T-helper 9 cell (primary cell): Measurements from ENCODE around the gene KLC4.
"Not testable (repeated sequence)": the region's sequence is repeated elsewhere in the genome, so short reads cannot be mapped to it uniquely, and the experiment has no call there.

Experiments
- DNase-seq: peaks from one replicate; pipeline ENCODE4 v3.0.0-alpha.2; 2020

KLC4 gene

DNA sequence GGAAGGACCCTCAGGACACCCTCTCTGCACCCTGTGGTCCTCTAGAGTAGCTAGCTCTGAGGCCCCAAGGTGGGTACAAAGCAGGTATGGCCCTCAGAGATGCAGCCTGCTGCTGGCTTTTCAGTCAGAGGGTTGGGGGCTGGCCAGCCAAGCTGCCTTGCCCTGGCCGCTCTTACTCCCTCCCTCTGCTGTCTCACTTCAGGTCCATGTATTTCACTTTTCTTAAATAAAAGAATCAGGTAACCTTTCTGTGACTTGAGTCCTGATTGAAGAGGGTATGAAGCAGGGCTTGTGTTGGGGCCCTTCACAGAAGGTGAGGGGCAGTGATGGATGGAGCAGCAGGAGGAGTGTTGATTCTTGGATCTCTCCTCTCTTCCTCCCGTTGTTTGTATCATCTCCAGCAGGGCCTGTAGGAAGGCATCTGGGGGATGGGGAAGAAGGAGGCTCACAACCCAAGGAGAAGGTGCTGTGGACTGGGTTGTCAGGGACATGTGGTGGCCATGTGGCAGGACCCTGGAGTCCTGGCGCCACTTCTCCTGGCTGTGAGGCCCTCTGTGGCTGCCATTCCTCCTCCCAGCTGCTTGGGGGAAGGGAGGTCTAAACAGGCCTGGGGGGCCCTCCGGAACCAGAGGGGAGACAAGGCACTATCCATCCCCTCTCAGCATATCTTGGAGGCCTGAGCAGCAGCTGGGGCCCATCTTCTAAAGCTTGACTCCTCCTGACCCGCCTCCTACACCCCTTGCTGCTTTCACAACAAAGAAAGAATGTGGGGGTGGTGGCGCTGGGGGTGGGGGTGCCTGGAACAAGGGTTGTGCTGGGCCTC, 15.6 kb downstream of the KLC4 start:
- no peak for DNase-seq

DNA sequence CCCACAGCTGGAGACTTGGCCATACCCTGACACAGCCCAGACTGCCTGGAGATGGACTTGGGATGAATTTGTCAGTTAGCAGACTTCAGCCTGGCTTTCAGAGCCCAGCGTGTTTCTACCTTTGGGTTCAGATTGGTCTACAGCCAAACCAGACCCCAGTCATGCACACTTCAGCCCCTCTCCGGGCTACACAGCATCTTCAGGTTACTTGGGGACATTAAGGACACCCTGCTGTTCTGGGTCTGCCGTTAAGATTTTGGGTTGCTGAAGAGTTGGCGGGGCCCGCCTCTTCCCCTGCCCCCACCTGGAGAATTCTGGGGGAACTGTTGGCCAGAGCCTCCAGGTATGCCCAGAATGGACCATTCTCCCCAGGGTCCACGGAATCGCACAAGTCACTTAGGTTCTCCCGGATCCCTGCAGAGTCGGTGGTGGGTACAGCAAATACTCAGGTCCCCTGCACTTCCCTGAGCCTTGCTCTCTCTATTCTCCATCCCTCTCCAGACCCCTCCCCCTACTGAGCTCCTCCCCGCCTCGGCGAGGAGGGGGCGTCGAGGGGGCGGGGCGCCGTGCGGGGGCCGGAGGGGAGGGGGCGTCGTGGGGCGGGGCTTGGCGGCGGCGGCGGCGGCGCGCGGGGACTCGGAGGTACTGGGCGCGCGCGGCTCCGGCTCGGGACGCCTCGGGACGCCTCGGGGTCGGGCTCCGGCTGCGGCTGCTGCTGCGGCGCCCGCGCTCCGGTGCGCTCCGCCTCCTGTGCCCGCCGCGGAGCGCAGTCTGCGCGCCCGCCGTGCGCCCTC, 16.4 kb downstream of the KLC4 start, which contains the start of gene PTK7:
Gene PTK7 (plus strand): TSS at position 645 of the 794 bp plus-strand sequence. CDS start 175 bp downstream, outside the sequence.
- DNase-seq, result no peak

DNA sequence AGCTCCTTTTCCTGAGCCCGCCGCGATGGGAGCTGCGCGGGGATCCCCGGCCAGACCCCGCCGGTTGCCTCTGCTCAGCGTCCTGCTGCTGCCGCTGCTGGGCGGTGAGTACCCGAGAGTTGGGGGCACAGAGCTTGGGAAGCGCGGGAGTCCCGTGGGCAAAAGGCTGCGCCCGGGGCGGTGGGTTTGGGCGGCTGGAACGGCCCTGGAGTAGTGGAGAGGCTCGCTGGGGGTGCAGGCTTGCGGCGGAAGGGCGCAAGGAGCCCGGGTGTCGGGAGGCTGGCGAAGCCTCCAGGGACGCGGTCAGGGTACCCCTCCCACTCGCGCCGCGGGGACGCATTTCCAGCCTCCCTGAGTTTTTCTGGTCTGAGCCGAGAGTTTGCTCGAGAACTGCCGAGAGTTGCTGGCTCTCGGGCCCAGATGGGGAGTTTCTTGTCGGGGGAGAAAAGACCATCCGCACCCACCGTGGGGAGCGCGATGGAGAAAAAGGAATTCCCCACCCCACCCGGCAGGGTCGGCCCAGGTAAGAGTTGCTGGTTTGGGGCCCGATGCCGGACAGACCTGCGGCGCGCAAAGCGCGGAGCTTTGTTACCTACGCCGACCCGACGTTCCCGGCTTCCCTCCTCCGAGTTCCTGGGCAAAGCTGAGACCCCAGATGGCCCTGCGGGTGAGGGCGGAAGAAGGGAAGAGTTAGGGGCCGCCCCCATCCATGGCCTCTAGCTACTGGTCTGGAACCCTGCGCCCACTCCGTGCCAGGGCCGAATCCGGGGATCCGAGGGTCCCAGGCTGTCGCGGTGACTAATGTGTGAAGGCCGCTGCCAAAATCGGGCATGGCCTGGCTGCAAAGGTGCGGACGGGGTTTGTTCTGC, 17.3 kb downstream of the KLC4 start:
- no peak for DNase-seq

DNA sequence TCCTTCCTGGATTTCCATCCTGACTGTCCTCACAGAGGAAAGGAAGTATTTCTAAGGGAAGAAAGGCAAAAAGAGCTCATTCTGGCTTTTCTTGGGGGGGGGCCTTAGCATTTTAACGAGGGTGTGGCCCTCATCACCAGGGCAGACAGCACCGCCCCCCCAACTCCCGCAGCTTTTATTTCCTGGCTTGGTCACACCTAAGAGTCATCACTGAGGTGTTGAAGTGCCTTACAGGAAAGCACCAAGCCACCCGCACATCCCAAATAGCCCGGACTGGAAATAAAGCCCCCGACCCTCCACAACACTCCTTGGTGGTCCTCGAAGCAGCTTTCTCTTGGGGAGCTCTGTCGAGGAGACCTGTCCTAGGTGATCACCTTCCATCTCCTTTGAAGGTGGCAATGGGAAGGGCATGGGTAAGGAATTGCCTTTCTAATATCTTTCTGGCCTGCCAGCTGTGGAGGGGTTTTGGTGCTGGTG, 17.9 kb downstream of the KLC4 start:
- no peak for DNase-seq

DNA sequence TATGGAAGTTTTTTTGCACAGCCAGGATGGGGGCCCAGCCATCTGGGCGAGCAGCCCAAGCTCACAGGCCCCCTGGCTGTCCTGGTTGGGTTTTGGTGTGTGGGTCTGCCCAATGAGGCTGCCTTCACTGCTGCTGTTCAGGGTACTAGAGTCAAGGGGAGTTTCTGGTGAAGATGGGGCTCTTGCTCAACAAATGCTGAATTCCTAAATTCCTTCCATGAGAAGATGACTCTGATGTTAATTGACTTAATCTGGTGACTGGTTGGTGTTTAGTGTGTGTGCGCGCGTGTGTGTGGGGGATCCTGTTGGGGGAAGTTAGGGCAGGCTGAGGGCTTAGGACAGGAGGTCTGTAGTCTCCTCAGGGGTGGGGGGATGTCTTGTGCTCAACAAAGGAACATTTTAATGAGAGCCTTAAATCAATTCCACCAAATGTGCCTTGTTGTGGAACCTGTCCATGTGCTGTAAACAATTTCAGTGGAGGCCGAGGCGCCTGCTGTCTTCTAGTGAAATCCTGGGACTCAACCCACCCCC, 18.6 kb downstream of the KLC4 start:
- no peak for DNase-seq

DNA sequence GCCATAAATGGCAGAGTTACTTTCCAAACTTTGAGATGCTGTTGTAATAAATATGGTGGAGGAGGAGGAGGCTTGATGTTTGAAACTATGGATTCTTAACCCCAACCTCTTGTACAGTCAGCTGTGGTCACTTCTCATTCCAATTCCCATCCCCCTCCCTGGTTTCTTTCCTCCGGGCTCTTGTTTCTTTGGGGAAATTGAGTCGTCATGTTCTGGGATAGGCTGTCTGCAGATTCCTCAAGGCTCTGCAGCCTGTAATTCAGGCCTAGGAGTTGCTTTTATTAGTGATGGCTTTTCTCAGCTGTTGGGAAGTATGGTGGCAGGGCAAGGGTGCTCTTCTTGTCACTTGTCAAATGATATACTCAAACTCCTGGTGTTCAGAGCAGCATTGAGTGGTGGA, 19.3 kb downstream of the KLC4 start:
- no peak for DNase-seq

DNA sequence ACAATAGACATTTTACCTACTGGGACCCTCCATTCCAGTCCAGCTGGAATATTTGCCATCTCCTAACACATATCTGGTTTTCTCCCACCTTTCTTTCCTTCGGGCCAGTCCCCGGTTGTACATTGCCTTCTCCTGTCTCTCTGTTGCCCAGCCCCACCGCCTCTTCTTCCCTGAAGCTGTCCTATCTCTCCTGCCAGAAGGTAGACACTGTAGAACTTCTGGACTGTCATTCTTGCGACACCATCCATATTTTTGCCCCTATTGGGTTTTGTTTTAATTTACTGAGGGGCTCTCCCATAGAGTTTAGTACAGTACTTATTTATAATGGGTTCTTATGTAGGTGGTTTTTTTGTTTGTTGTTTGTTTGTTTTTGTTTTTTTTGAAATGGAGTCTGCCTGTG, 21.6 kb downstream of the KLC4 start:
- DNase-seq, result no peak

DNA sequence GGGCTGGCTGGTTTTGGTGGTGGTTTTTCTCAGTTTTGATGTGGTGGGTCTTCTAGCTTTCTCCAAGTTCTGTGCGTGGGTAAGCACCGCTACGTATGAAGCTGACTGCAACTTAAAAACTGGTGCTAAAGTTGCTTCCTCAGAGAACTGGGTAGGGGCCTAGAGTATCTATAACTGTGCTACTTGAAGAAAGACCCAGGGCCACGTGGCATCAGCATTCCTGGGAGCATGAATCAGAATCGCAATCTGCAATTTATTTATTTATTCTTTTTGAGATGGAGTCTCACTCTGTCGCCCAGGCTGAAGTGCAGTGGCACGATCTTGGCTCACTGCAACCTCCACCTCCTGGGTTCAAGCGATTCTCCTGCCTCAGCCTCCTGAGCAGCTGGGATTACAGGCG, 22.5 kb downstream of the KLC4 start:
- DNase-seq, result not testable (repeated sequence)

DNA sequence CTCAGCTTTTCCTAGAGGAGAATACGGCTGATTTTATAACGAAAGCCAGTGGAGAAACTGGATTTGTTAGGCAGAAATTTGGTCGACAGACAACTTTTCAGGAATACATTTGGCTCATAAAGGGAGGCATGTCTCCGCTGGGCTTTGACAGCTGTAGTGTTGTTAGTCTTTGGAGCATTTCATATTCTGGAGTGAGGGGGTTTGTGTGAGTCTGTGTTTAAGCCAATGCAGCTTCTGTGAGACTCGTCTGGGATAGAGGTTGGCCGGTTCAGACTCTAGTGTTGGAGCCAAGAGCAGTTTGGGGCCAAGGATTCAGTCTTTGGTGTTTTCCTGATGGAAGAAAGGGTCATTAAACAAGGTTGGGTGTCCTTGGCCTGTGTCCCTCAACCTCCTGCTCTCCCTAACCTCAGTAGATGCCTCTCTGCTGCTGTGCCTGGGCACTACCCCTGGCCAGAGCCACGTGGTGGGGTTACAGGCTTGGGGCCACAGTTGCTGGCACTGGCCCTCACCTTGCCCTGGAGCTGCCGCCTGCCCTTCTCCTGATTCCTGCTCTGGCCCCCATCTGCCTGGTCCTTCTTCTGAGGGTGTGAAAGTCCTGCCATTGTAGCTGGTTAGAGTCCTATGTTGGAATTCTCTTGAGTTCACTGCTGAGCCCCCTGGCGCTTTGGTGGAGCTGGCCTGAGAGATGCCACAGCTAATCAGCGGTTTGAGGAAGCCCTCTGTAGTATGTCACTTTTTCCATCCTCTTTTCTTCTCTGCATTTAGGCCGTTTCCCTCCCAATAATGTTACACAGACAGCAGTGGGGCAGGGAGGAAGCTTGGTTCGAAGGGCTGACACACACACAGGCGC, 23.6 kb downstream of the KLC4 start:
- DNase-seq, result no peak

DNA sequence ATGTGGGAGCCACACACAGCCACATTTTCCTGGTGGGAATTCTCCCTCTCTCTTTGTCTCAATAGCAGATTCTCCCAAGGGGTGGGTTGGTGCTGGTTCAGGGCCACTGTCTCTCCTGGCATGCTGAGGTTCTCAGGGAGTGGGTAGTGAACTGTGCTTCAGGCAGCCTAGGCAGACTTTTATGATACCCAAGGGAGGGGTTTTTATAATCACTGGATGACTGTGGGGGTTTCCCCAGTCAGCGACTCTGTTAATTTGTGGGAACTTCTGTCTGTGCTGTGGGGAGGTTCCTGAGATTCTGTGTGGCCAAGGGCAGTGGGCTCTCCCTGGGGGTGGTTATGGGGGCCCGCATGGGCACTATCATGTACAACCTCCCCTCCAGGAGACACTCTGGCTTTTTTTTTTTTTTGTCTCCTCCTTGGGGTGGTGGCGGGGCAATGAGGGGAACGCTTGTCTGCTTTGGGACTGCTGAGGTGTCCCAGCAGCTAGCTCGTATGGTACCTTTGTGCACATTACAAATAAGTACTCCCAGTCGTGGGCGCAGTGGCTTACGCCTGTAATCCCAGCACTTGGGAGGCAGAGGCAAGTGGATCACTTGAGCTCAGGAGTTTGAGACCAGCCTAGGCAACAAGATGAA, 26.7 kb downstream of the KLC4 start:
- DNase-seq, result no peak

DNA sequence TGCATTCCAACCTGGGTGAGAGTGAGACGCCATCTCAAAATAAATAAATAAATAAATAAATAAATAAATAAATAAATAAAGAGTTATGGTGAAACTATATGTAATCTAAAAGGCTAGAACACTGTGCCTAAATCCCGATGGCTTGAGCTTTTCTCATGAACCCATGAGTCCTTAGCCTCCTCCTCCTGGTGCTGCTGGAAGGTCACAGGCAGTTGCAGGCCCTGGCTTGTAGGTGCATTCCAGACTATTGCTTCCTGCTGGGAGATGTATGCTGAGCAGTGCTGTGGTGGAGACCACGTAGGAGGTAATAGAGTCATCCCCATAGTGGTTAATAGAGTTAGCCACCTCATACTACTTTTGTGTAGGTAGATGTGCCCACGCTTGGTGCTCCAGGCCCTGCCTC, 29.2 kb downstream of the KLC4 start:
- DNase-seq, result no peak

DNA sequence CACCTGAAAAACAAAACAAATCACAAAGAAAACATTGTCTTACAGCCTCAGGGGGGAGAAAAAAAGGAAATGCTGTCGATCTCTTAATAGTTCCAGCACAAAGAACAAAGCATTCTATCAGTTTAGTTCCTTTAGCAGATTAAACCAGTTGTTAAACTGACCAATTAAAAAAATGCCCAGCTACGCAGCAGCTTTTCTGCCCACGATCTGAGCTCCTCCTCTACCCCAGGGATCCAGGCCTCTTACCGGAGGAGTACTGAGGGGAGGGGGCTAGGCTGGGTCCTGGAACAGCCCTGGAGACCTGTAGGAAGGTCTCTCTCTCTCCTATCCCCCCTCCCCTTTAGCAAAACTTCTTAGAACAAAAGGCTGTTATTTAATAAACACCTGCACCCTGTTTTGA, 30.0 kb downstream of the KLC4 start:
- DNase-seq, result no peak

DNA sequence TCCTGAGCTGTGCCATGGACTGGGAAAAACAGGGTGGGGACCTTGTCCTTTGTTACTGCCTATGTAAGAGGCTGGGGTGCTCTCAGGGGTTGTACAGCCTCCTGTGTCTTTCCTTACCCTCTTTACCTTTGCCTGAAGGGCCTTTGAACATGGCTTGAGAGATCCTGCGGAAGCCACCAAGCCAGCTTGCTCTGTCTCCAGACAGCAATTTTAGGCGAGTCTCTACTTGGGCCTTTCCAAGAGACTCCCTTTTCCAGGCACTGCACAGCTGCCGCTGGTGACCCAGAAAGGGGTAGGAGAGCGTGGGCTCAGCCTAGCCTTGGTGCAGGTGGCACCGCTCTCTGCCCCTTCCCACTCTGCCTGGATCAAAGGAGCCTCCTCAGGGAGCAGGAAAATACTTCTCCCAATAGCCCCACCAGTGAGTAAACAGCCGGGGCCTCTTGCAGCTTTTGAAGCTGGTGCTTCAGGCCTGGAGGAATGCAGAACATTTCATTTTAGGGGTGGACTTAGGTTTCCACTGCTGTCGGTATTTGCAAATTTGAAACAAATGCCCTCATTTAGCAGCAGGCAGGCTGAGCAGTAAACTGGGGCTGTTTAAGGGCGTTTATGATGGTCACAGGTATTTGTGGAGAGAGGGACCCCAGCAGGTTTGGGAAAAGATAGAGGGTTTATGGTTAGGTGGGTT, 30.6 kb downstream of the KLC4 start:
- no peak for DNase-seq

DNA sequence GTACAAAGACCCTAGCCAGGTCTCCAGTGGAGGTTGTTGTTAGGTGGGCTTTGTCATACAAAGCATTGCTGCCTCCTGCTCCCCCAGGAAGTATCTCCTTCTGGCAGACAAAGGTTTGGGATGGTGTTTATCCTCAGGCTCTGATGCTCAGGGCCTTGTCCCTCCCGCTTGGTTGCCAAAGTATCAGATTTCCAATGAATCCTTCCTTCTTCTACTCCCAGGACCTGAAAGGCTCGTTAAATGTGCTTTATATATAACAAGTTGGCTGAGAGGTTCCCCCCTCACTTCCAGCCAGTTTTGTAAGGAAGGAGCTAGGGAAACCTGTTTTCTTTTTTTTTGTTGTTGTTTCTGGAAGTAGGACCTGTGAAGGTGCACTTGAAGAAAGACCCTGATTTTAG, 31.1 kb downstream of the KLC4 start:
- no peak for DNase-seq

DNA sequence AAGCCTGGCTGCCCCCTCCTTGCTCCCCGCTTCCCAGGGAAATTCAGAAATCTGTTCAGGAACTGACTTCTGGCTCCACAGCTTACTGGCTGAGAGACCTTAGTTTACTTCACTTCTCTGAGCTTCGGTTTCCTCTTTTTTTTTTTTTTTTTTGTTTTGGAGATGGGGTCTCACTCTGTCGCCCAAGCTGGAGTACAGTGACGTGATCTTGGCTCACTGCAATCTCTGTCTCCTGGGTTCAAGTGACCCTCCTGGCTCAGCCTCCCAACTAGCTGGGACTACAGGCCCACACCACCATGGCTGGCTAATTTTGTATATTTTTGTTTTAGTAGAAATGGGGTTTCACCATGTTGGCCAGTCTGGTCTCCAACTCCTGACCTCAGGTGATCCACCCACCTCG, 31.6 kb downstream of the KLC4 start:
- DNase-seq, result no peak

DNA sequence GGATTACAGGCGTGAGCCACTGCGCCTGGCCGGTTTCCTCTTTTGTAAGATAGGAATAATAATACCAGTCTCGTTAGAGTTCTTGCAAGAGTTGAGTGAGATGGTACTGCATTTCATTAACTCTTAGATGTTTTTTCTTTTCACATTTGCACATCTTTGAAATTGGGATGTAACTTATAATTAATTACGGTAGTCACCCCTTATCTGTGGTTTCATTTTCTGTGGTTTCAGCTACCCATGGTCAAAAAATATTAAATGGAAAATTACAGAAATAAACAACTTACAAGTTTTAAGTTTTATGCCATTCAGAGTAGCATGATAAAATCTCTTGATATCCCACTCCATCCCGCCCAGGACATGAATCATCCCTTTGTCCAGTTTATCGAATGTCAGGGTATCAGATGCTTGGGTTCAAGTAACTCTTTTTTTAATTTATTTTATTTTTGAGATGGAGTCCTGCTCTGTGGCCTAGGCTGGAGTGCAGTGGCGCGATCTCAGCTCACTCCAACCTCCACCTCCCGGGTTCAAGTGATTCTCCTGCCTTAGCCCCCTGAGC, 32.1 kb downstream of the KLC4 start:
- no peak for DNase-seq

DNA sequence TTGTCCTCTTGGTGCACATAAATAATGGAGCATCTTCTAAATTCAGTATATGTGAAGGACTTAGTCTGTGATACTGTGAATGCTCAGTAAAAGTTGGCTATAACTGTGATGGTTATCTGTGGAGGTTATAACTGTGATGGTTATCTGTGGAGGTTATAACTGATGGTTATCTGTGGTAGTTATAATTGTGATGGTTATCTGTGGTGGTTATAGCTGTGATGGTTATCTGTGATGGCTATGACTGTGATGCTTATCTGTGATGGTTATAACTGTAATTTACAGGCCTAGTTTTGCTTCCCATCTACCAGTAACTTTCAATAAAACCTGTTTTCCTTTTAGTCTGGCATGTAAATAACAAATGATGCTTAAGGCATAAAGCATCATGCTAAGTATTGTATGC, 33.2 kb downstream of the KLC4 start:
- no peak for DNase-seq

DNA sequence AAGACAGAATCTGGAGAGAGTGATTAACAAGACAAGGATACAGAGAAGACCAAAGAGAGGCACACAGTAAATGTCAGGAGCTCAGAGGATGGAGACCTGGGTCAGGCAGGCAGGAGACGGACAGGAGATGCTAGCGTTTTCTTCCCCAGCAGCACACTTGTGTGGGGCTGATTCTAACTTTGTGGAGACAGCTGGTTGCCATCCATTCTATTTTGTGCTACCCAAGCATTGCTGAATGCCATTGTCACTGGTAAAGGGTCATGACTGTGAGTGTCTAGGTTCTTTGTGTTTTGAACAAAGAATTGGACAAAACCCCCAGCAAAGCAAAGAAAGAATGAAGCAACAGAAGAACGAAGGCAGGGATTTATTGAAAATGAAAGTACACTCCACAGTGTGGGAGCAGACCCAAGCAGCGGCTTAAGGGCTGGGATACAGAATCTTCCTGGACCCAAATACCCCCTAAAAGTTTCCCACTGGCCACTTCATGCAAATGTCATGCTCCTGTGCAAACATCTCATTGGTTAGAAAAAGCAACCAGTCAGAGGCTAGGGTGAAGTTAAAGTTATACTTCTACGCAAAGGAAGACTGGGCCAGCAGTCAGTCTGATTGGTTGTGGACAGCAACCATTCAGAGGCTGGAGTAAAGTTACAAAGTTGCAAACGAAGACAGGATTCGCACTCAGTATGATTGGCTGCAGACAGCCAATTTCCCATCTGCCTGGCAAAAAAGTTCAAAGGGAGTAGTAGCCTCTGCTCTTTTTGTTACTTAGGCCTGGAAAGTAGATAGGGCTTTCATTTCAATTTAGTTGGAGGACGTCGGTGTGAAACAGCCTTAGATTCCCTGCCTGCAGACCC, 34.2 kb downstream of the KLC4 start:
- no peak for DNase-seq

DNA sequence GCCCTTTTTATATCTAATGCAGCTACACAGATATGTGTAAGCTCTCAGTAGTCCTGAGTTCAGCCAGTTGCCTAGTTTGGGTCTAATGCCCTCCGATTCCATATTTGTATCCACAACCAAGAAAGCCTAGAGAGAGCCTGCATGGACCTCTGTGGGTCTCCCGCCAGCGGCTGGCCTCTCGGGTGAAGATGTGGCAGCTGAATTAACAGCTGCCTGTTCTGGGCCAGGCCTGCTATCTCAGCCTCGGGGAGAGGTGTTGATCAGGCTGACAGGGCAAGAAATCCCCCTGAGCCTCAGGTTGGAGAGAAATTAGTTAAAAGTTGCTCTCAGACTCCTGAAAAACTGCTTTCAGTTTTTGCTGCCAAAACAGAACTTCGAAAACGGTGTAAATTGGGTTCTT, 36.5 kb downstream of the KLC4 start:
- DNase-seq, result no peak
